DMS153 treated with DMSO at 0.1 percent for 48 hours (cell line): Measurements from ENCODE around the gene CACNA2D3.

Experiments
- DNase-seq: peaks from one replicate; lab custom pipeline; 2025; ENCODE audit not compliant: unreplicated experiment; lab: John Stamatoyannopoulos, UW

The CACNA2D3 gene

GRCh38 chr3:54939557-54940300 lies 817.4 kb downstream of the CACNA2D3 start:
- no peak for DNase-seq

- DNase-seq, result no peak
Observed at GRCh38 chr3:54940971-54941370, 818.6 kb downstream of the CACNA2D3 start.

DNA sequence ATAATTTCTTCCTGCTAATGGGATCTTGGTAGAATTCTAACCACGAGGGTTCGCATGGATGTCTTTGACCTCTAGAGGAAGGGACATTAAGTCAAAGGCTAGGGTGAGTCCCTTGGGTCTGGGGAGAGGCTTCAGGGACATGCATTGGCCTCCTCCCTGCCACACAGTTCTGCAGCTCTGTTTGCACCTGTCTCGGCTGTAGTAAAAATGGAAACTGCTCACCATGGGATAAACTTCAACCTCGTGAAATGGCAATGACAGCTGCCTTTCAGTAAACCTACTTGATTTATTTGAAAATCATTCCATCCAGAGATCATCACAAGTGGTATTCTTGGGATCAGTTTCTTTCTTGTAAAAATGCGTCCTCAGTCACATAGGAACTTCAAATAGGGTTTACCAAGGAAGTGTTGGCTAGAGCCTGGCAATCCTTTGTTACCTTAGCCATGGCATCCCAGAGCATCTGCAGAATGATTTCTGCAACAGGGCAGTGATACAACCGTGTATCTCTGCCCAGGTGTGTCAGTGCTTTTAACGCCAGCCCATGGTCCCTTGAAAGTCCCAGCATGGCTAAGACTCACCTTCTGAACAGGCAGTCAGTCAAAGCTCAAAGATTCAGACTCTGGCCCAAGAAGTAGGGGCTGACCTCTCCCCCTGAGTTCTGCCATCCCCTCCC lies 819.5 kb downstream of the CACNA2D3 start:
- no peak for DNase-seq

DNA sequence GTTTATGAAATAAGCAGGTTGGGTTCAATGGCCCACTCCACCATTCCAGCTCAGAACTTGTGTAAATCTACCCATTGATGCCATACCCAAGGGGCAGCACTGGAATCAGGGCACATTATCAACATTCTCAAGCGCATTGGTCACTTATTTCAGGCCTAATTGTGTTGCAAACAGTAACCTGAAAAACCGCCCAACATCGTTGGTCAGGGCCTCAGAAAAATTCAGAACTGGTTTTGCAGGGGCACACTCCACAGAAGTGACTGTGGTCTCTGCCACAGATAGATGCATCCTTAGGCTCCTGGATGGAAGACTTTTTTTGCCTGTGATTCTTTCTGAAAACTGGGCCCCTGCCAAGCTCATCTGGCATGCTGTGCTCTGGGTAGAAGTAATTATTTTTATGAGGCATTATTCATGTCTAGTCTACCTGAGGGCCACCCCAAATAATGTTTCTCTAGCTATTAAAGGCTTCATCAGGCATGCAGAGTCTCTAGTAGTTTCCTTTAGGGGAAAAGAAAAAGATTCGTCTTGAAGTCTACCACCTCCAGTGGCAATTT lies 827.2 kb downstream of the CACNA2D3 start:
- DNase-seq, result no peak

DNA sequence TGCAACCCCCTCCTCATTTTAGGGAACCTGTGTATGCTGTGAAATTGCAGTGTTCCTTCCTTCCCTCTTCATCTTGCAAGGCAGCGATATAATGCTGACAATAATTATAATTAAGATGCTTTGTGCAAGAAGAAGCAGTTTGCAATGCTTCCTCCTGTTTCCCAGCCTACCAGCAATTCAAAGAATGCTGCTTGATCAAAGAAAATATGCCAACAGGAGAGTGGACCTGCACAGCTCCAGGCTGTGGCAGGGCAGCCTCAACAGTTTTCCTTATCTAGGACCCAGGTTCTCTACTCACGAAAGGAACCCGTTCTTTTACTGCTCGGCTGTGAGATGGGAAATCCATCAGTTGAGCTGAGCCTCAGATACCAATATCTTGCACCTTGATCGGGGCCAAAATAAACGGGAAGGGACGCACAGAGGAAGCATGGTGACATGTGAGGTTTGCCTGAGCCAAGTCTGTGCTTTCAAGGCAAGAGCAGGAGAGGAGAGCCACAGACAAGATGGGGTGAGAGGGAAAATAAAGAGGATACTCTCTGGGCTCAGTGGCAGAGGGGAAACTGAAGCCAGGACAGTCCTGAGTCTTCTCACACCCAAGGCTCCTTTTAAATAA lies 828.1 kb downstream of the CACNA2D3 start:
- no peak for DNase-seq

DNA sequence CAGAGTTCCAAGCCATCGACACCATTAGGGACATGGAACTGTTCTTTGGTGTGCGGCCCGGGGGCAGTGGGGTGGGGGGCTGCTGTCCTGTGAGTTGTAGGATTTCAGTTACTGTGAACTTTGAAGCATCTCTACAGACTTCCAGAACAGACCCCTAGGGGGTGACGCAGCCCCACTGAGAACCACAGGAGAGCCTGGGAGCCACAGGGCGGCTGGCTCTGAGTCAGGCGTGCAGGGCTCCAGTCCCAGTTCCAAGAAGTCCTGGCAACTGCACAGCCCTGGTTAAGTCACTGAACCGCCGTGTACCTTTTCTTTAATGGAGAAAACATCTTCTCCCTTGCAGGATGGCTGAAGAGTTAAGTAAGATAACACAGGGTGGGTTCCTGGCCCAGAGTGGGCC lies 829.1 kb downstream of the CACNA2D3 start:
- no peak for DNase-seq

GRCh38 chr3:54954022-54954421 lies 831.7 kb downstream of the CACNA2D3 start:
- DNase-seq, result no peak

DNA sequence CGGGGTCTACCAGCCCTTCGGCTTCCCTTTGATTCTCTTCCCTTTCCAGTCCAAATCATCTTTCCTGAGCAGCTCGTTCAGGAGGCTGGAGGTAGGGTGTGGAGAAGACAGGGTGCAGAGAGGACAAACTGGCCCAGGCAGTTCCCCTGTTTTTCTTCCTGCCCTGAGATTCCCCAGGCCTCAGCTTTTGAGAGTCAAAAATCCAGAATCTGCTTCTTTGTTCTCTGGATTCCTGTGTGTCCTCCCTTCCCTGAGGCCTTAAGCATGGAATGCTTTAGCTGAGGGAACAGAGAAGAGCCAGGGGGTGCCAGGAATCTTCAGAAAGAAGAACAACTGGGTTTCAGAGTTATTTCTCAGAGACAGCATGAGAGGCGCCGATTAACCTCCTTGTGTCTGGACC lies 832.2 kb downstream of the CACNA2D3 start:
- DNase-seq, result no peak

DNA sequence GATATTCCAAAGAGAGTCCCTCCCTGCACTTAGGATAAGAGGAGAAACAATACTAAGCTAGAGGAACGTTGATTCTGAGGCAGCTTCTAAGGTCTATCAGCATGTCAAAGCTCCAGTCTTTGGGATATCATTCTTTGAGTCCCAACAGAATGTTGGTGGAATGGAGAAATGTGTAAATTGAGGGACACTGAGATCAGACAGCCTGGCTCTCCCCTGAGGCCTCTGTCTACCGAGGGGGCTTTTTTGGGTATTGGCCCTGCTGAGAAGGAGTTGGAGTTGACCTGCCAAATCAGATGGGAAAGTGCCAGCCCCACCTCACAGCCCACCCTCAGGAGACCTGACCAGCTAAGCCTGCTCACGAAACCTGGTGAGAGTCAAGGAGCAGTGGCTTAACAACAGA lies 833.1 kb downstream of the CACNA2D3 start:
- no peak for DNase-seq

DNA sequence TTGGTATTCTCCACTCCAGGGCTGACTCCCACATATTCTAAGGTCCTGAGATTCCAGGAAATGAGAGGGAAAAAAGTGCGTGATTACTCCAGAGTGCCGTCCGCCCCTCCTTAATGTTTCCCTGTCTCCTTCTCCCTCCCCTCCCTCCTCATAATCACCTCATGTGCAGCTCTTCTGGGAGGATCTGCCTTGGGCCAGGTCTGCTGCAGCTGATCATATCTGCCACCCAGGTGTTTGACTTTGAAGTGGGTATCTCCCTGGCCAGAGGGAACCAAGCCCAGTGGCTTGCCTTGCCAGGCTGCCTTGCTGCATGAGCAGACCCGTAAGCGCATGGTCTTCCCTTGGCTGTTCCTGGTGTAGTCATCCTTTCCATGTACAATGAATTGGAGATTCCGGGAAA lies 833.6 kb downstream of the CACNA2D3 start:
- DNase-seq, result no peak

GRCh38 chr3:54957711-54958110 lies 835.4 kb downstream of the CACNA2D3 start:
- no peak for DNase-seq

DNA sequence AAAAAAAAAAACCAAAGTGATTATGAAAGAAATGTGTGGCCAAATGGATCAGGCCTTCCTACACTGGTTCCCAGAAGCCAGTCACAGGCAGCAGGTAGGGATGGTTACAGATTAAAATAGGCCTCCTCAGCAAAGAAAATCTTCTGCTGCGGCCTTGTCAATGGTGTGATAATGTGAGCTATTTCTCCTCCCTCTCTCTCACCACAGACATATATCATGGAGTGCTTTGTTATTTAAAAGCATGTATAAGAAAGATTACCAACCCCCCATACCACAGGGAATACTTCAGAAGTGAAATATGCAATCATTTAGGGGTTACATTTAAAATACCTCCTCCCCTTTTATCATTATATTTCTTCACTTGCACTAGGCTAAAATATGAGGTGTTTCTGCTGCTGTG lies 837.7 kb downstream of the CACNA2D3 start:
- no peak for DNase-seq

DNA sequence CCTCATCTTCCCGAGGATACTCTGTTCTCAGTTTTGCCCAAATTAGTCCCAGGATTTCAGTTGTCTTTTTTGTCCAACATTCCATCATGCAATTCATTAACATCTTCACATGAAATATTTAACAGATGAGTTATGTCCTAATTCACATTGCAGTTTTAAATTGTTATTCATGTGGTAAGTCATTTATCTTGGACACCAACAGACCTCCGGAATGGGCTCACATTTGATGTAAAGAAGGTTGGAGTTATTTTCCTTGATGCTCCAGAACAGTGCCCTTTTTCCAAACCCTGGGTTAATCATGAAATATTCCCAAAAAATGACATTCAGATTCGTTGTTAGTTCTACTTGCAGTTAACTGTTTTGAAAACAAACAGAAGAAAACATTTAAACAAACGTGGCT lies 838.3 kb downstream of the CACNA2D3 start:
- DNase-seq, result no peak

GRCh38 chr3:54962200-54962599 lies 839.8 kb downstream of the CACNA2D3 start:
- no peak for DNase-seq

GRCh38 chr3:54963641-54964040 lies 841.3 kb downstream of the CACNA2D3 start:
- DNase-seq, result no peak

GRCh38 chr3:54964081-54964480 lies 841.7 kb downstream of the CACNA2D3 start:
- DNase-seq, result no peak

- no peak for DNase-seq
Observed at GRCh38 chr3:54965746-54966145, 843.4 kb downstream of the CACNA2D3 start.

GRCh38 chr3:54966979-54967378 lies 844.6 kb downstream of the CACNA2D3 start:
- no peak for DNase-seq

GRCh38 chr3:54967731-54968161 lies 845.4 kb downstream of the CACNA2D3 start:
- no peak for DNase-seq

- no peak for DNase-seq
Observed at GRCh38 chr3:54968546-54969172, 846.3 kb downstream of the CACNA2D3 start.

- DNase-seq, result no peak
Observed at GRCh38 chr3:54969652-54970051, 847.3 kb downstream of the CACNA2D3 start.
